RWPE1 (cell line): ENCODE measurements around the gene NDUFB7.

Experiments
- CTCF ChIA-PET: fragments of 350-600 bp; sonication (Branson Sonifier 250); formaldehyde crosslinking; extraction: SDS; loops from one replicate; lab custom pipeline; 2021; lab: Yijun Ruan, JAX
- POLR2A ChIA-PET: fragments of 400-600 bp; formaldehyde crosslinking; extraction: SDS; loops from one replicate; lab custom pipeline; 2020; ENCODE audit warnings: antibody characterized with exemption; ENCODE audit not compliant: low non-redundant PET; lab: Yijun Ruan, JAX
- DNase-seq: peaks from one replicate; pipeline ENCODE4 v3.0.0; 2012; ENCODE audit warnings: low spot score
- H3K27ac ChIP-seq: fragments of 450-650 bp; 2 replicates; pipeline ENCODE4 v1.5.1; 2017
- TF ChIP-seq, protein P1 (sequence below): fragments of 450-650 bp; conservative IDR thresholded peaks from 2 replicates; pipeline ENCODE4 v1.5.1; 2017; ENCODE audit warnings: low read depth, mild to moderate bottlenecking

Gene NDUFB7

DNA sequence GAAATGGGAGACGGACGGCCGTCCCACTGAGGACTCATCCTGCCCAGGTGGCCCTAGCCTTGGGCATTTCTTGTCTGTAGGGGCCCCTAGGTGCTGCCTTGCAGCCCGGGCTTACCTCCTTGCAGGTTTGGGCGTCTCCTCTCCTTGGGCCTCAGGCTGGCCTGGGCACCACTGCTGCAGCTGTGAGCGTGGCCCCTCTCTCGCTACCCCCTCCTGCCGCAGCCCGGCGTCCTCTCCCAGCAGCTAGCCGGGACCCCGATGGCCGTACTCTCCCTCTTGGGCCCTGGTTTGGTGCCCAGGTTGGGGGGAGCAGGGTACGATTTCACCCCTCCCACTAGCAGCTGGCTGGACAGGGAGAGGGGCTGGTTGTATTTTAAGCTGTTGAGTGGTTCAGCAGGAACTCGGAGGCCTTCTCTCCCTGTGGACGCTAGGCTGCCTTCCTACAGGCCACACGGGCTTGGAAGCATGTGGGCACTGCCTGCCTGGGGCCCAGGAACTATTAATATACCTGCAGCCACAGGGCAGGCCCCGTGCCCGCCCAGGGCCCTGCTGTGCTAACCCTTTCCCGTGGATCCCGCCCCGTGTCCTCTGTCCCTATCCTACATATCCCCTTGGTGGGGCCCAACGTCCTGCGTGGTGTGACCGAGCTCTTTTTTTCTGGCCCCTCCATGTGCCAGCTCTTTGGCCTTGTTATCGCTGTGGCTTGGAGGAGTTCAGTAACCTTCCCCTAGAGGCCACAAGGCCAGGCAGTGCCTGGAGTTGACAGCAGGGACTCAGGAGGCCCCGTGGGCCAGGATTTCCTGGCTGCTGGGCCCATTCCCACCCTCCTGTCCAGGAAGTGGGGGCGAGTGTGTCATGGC, 11.7 kb downstream of the NDUFB7 start:
- ChIA-PET CTCF (interaction anchor here (0.5 to 1.2 kb wide), 4 partner anchors 10 to 85 kb away, joined by 3 to 4 read pairs (median 3); partner anchors contain the start of gene PTGER1), POLR2A (interaction anchor here (0.5 to 0.7 kb wide), 3 partner anchors 12 to 168 kb away, joined by 3 read pairs; no protein-coding TSS in a partner anchor)
- peak overlapping the region; percentile 100 for H3K27ac ChIP-seq
- DNase-seq = no peak
- TF ChIP-seq, protein P1, sequence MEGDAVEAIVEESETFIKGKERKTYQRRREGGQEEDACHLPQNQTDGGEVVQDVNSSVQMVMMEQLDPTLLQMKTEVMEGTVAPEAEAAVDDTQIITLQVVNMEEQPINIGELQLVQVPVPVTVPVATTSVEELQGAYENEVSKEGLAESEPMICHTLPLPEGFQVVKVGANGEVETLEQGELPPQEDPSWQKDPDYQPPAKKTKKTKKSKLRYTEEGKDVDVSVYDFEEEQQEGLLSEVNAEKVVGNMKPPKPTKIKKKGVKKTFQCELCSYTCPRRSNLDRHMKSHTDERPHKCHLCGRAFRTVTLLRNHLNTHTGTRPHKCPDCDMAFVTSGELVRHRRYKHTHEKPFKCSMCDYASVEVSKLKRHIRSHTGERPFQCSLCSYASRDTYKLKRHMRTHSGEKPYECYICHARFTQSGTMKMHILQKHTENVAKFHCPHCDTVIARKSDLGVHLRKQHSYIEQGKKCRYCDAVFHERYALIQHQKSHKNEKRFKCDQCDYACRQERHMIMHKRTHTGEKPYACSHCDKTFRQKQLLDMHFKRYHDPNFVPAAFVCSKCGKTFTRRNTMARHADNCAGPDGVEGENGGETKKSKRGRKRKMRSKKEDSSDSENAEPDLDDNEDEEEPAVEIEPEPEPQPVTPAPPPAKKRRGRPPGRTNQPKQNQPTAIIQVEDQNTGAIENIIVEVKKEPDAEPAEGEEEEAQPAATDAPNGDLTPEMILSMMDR = no peak

DNA sequence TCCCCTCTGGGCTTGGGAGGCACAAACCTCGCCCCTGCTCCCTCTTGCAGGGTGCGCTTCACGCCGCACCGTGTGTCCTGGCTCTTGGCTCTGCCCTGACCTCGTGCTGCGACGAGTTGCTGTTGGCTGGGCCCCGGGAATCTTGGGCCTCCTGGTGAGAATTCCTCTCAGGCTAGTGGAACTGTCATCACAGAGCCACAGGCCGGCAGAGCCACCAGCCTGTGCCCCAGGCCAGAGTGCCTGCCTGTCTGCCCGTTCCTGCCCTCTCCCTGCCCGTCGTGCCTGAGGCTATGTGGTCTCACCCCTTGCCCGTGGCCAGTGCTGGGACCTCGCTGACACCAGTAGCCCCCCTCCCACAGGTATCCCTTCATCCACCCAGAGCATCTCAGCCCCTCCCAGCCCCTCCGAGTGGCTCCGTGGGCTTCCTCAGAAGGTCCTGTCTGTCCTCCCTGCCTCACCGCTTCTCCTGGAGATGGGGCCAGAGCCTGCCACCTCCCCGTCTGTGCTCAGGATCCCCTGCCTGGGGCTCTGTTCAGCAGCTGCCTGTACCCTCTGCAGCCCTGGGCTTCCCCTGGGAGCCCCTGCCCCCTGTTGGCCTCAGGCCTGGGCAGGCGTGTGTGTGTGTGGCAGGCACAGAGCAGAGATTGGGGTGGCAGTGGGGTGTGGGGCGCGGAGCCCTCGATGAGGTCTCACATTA, 13.3 kb downstream of the NDUFB7 start:
- ChIA-PET POLR2A (no interaction called here), CTCF (no interaction called here)
- TF ChIP-seq, protein P1 = no peak
- no peak for DNase-seq
- H3K27ac ChIP-seq = peak overlapping the region; percentile 100

GRCh38 chr19:14556662-14557188, 15.1 kb downstream of the NDUFB7 start:
- TF ChIP-seq, protein P1 = peak; percentile 99
- H3K27ac ChIP-seq = peak overlapping the region; percentile 100
- peak; percentile 70 for DNase-seq
- ChIA-PET CTCF (interaction anchor here (0.6 to 1.9 kb wide), 8 partner anchors 15 to 699 kb away, joined by 3 to 10 read pairs (median 6); partner anchors contain the start of genes DNAJB1 and NDUFB7), POLR2A (interaction anchor here (0.5 kb wide), 1 partner anchor 49 kb away, joined by 3 read pairs; no protein-coding TSS in a partner anchor)

DNA sequence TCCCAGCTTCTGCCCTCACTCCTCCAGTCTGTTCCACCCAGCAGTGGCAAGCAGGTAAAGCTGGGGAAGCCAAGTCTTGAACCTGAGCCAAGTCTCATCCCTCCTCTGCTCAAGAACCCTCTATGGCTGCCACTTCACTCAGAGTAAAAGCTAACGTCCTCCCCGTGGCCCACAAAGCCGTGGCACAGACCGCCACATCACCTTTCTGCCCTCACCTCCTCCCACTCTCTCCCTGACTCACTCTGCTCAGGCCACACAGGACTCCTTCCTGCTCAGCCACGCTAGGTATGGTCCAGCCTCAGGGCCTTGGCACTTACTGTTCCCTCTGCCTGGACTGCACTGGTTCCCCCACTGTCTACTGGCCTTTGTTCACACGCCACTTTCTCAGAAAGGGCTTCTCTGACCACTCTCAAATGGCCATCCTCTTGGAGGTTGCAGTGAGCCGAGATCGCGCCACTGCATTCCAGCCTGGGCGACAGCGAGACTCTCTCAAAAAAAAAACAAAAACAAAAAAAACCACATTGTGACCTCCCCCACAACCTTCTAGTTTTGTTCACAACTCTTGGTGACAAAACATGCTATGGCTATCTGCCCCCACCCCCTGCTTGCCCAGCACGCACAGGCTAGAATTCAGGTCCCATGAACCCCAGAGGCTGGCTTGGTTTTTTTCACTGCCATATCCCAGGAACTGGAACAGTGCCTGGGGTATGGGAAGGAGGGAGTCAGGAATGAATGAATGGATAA, 15.8 kb downstream of the NDUFB7 start:
- CTCF ChIA-PET = interaction anchor here (0.6 to 1.9 kb wide), 8 partner anchors 16 to 698 kb away, joined by 3 to 10 read pairs (median 6); partner anchors contain the start of genes DNAJB1 and NDUFB7
- DNase-seq = no peak
- TF ChIP-seq, protein P1 = no peak
- peak overlapping the region; percentile 100 for H3K27ac ChIP-seq
- POLR2A ChIA-PET = interaction anchor here (0.5 kb wide), 1 partner anchor 48 kb away, joined by 3 read pairs; no protein-coding TSS in a partner anchor

GRCh38 chr19:14554382-14554812, 17.5 kb downstream of the NDUFB7 start:
- peak overlapping the region; percentile 100 for H3K27ac ChIP-seq
- no peak for DNase-seq
- CTCF ChIA-PET = interaction anchor here (0.6 to 1.5 kb wide), 6 partner anchors 32 to 82 kb away, joined by 3 to 7 read pairs (median 4); no protein-coding TSS in a partner anchor
- POLR2A ChIA-PET = interaction anchor here (0.6 to 1.2 kb wide), 5 partner anchors 36 to 604 kb away, joined by 3 to 9 read pairs (median 4); partner anchors contain the start of gene DNAJB1
- TF ChIP-seq, protein P1 = peak; percentile 32; the same call in 1 of the 2 replicates
